Measurements from ENCODE around the gene ZNF692.
"Not testable (repeated sequence)": the region's sequence is repeated elsewhere in the genome, so short reads cannot be mapped to it uniquely, and the experiment has no call there.

ZNF692 gene

DNA sequence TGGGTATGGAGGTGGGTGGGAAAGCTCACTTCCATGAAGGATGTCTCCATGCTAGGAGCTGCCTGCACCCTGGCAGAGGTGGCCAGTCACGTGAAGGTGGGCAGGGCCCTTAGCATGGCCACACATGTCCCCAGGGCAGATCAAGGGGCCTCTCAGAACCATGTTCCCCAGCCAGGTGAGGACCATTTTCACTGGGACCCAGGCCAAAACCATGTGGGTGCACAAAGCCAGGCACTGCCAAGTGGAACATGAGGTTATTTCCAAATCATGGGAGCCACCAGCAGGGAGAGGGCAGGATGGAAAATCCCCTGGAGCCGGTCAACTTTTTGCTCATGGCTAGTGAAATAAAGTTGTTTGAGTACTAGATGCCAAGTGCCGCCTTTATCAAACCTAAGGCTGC is 9.7 kb downstream of the ZNF692 start:
- no peak for DNase-seq

DNA sequence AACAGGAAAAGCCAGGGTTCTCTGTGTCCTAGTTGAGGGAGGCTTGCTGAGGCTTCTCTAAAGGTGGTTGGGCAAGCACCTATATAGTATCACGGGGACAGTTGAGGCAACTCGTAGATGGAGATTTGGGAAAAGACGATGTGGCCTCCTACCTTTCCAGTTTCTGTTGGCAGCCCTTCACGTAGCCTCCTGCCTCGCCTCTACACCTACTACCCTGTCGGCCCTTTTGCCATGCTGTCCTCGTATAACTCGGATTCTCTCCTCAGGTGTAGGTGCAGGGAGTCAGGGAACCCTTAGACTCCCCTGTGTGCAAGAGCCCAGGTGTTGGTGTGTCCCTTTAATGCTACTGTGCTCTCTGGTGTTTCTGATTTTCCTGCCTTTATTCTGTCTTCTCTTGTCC is 10.3 kb downstream of the ZNF692 start:
- DNase-seq, result peak; percentile 0

DNA sequence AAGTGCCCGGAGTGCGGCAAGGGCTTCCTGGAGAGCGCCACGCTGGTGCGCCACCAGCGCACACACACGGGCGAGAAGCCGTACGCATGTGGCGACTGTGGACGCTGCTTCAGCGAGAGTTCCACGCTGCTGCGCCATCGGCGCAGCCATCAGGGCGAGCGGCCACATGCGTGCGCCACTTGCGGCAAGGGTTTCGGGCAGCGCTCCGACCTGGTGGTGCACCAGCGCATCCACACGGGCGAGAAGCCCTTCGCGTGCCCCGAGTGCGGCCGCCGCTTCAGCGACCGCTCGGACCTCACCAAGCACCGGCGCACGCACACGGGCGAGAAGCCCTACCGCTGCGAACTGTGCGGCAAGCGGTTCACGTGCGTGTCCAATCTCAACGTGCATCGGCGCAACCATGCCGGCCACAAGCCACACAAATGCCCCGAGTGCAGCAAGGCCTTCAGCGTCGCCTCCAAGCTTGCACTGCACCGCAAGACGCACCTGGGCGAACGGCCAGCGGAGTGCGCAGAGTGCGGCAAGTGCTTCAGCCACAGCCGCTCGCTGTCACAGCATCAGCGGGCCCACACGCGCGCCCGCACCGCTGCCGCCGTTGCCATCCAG is 10.8 kb downstream of the ZNF692 start:
- DNase-seq, result peak; percentile 1

GRCh38 chr1:248847181-248847955 is 11.5 kb downstream of the ZNF692 start:
- peak; percentile 1 for DNase-seq

GRCh38 chr1:248844526-248844925 is 14.4 kb downstream of the ZNF692 start:
- no peak for DNase-seq

- DNase-seq, result no peak
These were observed 15.2 kb downstream of the ZNF692 start for GRCh38 chr1:248843687-248844086.

- DNase-seq, result no peak
These were observed 16.0 kb downstream of the ZNF692 start for GRCh38 chr1:248842781-248843331.

DNA sequence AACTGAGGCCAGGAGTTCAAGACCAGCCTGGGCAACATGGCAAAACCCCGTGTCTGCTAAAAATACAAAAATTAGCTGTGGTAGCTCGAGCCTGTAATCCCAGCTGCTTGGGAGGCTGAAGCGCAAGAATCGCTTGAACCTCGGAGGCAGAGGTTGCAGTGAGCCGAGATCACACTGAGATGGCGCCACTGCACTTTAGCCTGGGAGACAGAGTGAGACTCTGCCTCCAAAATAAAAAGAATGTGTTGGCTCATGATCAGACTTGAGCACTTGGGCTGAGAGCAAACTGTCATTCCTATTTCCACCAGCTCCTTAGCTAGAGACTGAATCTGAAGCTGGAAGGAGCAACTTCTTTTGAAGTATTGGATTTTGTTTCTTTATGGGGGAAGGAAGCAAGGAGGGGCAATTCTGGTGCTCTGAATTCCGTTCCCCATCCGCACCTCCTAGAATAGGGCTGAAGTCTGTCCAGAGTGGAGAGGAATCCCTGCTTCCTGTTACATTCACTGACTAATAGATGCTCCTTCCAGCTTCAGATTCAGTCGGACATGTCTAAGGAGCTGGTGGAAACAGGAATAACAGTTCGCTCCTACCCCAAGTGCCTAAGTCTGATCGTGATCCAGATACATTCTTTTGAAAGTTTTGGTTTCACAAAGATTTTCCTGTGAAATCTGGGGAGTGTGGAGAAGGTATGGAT is 17.0 kb downstream of the ZNF692 start:
- DNase-seq, result peak; percentile 42

GRCh38 chr1:248840946-248841345 is 17.9 kb downstream of the ZNF692 start:
- no peak for DNase-seq

DNA sequence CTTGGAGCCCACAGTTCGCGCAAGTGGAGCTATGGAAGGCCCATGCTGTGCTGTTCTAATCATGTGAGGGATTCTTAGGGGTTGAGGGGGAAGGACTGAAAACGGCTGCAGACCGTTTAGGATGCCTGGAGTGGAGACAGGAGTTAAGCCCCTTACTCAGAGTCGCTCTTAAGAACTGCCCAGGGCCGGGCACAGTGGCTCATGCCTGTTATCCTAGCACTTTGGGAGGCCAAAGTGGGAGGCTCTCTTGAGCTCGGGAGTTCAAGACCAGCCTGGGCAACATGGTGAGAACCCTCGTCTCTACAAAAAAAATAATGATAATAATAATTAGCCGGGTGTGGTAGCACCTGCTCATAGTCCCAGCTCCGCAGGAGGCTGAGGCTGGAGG is 19.7 kb downstream of the ZNF692 start:
- DNase-seq, result no peak

DNA sequence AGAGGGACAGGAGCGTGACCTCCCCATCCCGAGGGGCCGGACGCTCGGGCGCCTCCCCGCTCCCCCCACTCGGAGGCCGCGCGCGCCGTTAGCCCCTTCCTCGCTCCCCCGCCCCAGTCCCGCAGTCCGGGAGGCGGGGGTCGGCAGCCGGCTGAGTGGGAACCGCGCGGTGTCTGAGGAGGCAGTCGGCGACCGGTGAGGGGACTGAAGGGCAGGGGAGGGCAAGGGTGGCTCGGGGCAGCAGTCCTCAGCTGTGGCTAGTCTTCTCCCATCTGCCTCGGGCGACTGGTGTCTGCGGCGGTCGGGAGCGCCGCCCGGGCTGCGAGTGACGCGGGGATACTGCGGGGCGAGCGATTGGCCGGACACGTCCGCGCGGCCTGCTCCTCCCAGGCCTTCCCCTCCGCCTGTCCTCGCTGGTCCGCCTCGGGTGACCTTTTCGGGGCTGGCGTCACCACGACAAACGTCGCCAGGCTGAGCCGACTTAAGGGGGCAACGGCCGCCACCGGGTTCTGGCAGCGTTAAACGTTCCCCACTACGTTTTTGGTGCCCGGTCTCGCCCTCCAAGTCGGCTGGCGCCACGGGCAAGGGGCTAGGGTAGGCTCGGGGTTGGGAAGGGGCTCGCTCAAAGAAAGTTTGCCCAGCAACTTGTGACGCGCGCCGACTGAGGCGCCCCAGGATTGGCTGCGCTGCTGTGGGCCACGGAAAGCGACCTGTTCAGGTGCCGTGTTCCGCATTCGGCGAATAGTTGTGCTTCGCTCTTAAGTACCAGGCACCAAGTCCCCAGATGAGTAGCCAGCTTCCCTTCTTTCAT is 20.3 kb downstream of the ZNF692 start:
- DNase-seq, result peak; percentile 97

- peak; percentile 99 for DNase-seq
These were observed 21.0 kb downstream of the ZNF692 start, which contains the start of gene ZNF672 for GRCh38 chr1:248837781-248838356. Gene ZNF672 (plus strand): TSS chr1:248838224. CDS start chr1:248847275, 9,051 bp downstream.

GRCh38 chr1:248837045-248837780 is 21.7 kb downstream of the ZNF692 start:
- peak; percentile 81 for DNase-seq

DNA sequence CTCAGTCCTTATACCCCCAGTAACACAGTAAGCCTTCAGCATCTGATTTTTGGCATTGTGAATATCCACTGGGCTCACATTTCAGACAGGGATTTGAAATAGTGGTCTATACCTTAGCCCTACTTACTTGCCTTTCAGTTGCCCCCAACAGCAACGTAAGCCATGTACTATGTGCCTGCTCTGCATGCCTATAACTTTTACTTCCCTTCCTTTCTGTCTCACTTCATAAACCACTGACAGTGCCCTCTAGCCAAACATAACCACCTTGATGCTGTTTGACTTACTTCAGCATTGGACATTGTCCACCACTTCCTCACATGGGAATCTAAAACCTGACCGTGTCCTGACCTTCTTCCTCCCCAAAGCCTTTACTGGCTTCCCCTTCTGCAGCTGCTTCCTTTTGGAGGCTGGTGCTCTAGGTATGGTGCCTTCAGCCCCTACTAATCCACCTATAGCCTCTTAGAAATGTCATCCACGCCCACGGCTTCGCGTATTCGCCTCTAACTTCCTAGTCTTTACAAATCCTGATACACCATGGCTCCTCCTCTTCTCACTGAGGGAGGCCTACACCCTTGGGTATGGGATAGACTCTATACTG is 24.4 kb downstream of the ZNF692 start:
- DNase-seq, result no peak

DNA sequence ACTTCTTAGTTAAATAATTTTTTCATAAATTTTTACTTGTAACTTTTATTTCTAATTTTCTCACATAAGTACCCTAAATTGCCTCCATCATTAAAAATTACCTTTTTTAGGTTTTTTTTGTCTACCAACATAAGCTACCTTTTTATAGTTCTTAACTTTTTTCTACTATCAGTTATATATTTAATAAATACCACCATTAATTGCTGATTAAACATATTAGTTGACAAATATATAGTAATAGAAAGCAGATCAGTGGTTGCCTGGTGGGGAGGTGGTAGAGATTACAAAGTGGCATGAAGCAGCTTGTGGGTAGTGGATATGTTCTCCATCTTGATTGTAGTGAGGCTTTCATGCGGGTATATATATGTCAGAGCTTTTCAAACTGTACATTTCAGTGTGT is 27.0 kb downstream of the ZNF692 start:
- no peak for DNase-seq

DNA sequence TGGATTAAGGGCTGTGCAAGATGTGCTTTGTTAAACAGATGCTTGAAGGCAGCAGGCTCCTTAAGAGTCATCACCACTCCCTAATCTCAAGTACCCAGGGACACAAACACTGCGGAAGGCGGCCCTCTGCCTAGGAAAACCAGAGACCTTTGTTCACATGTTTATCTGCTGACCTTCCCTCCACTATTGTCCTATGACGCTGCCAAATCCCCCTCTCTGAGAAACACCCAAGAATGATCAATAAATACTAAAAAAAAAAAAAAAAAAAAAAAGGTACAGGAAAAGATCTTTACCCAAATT is 28.2 kb downstream of the ZNF692 start:
- not testable (repeated sequence) for DNase-seq

DNA sequence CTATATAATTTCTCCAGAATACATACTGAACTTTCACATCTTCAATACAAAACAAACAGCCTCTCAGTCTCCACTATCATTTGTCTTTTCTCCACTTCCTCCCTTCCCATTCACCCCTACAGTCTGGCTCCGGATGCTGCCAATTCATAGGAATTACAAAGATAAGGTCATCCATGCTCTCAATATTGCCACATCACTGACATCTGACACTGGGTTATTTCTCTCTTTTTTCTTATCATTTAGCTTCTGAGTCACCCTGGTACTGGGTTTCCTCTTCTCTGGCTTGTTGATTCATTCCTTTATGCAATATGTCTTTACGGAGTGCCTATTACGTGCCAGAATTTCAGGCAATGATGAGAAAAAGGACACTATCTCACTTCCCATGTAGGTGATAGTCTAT is 30.0 kb downstream of the ZNF692 start:
- no peak for DNase-seq

DNA sequence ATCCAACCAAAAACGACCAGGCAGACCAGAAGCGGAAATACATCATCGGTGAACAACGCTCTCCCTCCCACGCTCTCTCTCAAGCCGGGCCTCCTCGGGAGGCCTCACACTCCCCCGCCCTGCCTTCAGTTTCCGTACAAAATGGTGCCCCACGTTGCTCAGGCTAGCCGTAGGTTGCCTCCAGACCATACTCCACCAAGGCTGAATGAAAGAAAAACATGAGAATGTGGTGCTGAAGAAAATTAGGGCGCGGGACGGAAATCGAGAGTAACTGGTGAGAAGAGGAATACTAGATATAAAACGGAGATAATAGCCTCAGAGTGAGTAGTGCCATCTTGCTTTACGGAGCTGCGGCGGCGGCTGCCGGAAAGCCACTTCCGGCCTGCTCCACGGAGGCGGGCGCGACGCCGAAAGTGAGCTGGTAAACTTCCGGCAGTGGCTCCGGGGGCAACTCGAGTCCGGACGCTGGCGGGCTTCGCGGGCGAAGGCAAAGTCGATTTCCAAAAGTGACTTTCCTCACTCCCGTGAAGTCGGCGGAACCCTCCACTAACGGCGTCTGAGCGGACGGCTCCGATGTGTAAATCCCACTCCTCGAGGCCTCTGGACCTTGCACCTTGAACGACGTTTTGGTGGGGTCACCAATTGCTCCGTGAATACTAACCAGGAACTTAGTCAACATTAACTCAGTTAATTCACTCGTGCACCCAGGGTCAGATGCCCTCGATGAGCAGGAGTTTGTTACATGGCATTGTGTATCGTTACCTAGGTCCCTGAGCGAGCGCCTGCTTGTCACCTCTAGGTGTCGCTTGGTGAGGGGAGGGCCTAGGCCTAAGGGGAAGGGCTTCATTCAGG is 32.8 kb downstream of the ZNF692 start, which contains the start of gene SH3BP5L:
TSS of gene SH3BP5L (minus strand) at position 7 of the 852 bp plus-strand sequence. CDS start 980 bp downstream, outside the sequence.
- peak; percentile 98 for DNase-seq

- DNase-seq, result no peak
These were observed 33.3 kb downstream of the ZNF692 start for GRCh38 chr1:248825573-248825908.

GRCh38 chr1:248825136-248825535 is 33.7 kb downstream of the ZNF692 start:
- DNase-seq, result no peak

Data from retina (tissue), 1 donor.